Immature natural killer cell (primary cell): ENCODE data around the gene NHSL2. TPM values are rescaled to one million over a fixed set of nuclear protein-coding genes. Genes with fewer than 3 reads are reported as not detected.

Experiments
- DNase-seq, 3 donors: peaks; one replicate each; pipeline ENCODE4 v3.0.0; 2022; ENCODE audit warnings: mixed read lengths in 1 of 3
- H3K27ac Mint-ChIP-seq, 6 donors: one replicate each; pipeline ENCODE4 v1.8.0; 2020; ENCODE audit warnings: mixed read lengths in 6 of 6, mild to moderate bottlenecking in 5 of 6, inconsistent platforms in 4 of 6, moderate library complexity in 3 of 6
- H3K27me3 Mint-ChIP-seq, 3 donors: one replicate each; pipeline ENCODE4 v1.8.0; 2020 to 2021; ENCODE audit warnings: low read depth in 3 of 3, mild to moderate bottlenecking in 3 of 3, mixed read lengths in 3 of 3, moderate library complexity in 3 of 3, inconsistent platforms in 1 of 3
- H3K36me3 Mint-ChIP-seq, 3 donors: one replicate each; pipeline ENCODE4 v1.8.0; 2020; ENCODE audit warnings: mixed read lengths in 3 of 3, inconsistent platforms in 2 of 3, mild to moderate bottlenecking in 2 of 3
- H3K4me1 Mint-ChIP-seq, 2 donors: one replicate each; pipeline ENCODE4 v1.8.0; 2020; ENCODE audit warnings: inconsistent platforms in 2 of 2, mild to moderate bottlenecking in 2 of 2, mixed read lengths in 2 of 2, moderate library complexity in 1 of 2
- H3K4me3 Mint-ChIP-seq, 5 donors: one replicate each; pipeline ENCODE4 v1.8.0; 2020; ENCODE audit warnings: mild to moderate bottlenecking in 5 of 5, mixed read lengths in 5 of 5, inconsistent platforms in 3 of 5, moderate library complexity in 3 of 5
- H3K9me3 Mint-ChIP-seq, 6 donors: one replicate each; pipeline ENCODE4 v1.8.0; 2020; ENCODE audit warnings: mild to moderate bottlenecking in 6 of 6, mixed read lengths in 6 of 6, inconsistent platforms in 4 of 6, moderate library complexity in 3 of 6
- polyA plus RNA-seq, 3 donors: library from polyadenylated mRNA; unstranded; fragments of 300-500 nt; fragmentation: Illumina TruSeq; gene quantifications; one replicate each; pipeline ENCODE4 v1.2.3, GENCODE V29; 2021

The NHSL2 gene
- polyA plus RNA-seq, 3 donors from 2014 or later: 10.2 to 29.0 (median 10.6) TPM

GRCh38 chrX:72181178-72182125 lies 270.8 kb downstream of the NHSL2 start, which contains the start of gene PIN4:
TSS of gene PIN4 (plus strand) at chrX:72181757. CDS start at chrX:72181786, 29 bp downstream.
- DNase-seq: peak; percentile 88 to 93 (median 91)
- peaks cover 0 to 3% (median 0%) of the 10 kb centered on the region in 3 donors for H3K36me3 Mint-ChIP-seq
- H3K27me3 Mint-ChIP-seq: peaks cover 0 to 2% (median 2%) of the 10 kb centered on the region in 3 donors
- H3K27ac Mint-ChIP-seq: no peak within 1 kb of the TSS
- no peak within 1 kb of the TSS for H3K4me3 Mint-ChIP-seq
- H3K4me1 Mint-ChIP-seq: peaks cover 6 to 10% of the 10 kb centered on the region in 2 donors
- H3K9me3 Mint-ChIP-seq: no peaks in the 10 kb centered on the region

GRCh38 chrX:72182924-72183323 lies 272.3 kb downstream of the NHSL2 start:
- H3K4me3 Mint-ChIP-seq: no peak overlapping the region
- DNase-seq: no peak

GRCh38 chrX:72201836-72202536 lies 291.3 kb downstream of the NHSL2 start:
- H3K4me3 Mint-ChIP-seq: no peak overlapping the region
- H3K9me3 Mint-ChIP-seq: no peaks in the 10 kb centered on the region
- no peaks in the 10 kb centered on the region for H3K4me1 Mint-ChIP-seq
- peaks cover 0 to 2% (median 0%) of the 10 kb centered on the region in 3 donors for H3K27me3 Mint-ChIP-seq
- H3K27ac Mint-ChIP-seq: peak overlapping the region in 1 of 6 donors; percentile 35
- no peak for DNase-seq
- peaks cover 0 to 12% (median 4%) of the 10 kb centered on the region in 3 donors for H3K36me3 Mint-ChIP-seq

More at GRCh38 chrX:72182924-72183323, 272.3 kb downstream of the NHSL2 start:
- H3K4me1 Mint-ChIP-seq: peaks cover 6 to 10% of the 10 kb centered on the region in 2 donors
- H3K27ac Mint-ChIP-seq: no peak overlapping the region
- H3K9me3 Mint-ChIP-seq: no peaks in the 10 kb centered on the region
- H3K36me3 Mint-ChIP-seq: peaks cover 0 to 3% (median 3%) of the 10 kb centered on the region in 3 donors
- H3K27me3 Mint-ChIP-seq: peaks cover 0 to 2% (median 2%) of the 10 kb centered on the region in 3 donors

Other genes with a start within 250 kb of the NHSL2 start
- not detected for gene CXorf49, start 192.6 kb upstream of the NHSL2 start, polyA plus RNA-seq
- gene CXorf49B, start 147.5 kb upstream of the NHSL2 start, polyA plus RNA-seq: not detected
- gene RTL5, start 221.1 kb downstream of the NHSL2 start, polyA plus RNA-seq: under 1 TPM; 0.10 to 0.19 (median 0.16) TPM